ENCODE data around the gene PDZRN4.
A peak's percentile ranks its signal among the peaks of the same experiment; 100 is the strongest.
"Not testable (repeated sequence)": the region's sequence is repeated elsewhere in the genome, so short reads cannot be mapped to it uniquely, and the experiment has no call there.

The PDZRN4 gene

DNA sequence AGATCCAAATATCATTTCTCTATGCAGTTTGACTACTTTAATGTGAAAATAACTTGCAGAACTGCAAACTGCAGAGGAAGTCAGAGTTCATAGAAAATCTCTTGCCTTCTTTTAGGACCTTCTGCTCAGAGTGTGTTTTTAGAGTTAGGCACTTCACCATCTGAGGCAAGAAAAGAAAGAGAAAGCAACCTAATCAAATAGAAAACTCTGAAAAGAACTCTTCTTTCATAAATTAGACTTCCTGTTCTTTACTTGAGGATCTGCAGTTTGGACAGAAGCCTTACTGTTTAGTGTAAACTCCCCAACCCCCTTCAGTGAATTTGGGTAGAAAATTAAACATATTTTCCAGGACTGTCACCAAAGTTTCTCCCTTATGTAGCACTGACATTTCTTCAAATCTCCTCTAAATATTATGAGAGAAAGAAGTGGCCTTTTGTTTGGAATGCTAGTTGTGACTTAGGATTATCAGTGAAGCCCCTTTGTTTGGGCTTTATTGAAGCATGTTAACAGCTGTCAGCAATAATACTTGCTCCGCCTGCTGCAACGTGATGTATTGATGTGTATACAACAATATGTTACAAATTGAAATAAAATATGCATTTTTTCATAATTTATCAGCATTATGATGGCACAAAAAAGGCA, 99.5 kb downstream of the PDZRN4 start:
- peak; percentile 55 for DNase-seq

DNA sequence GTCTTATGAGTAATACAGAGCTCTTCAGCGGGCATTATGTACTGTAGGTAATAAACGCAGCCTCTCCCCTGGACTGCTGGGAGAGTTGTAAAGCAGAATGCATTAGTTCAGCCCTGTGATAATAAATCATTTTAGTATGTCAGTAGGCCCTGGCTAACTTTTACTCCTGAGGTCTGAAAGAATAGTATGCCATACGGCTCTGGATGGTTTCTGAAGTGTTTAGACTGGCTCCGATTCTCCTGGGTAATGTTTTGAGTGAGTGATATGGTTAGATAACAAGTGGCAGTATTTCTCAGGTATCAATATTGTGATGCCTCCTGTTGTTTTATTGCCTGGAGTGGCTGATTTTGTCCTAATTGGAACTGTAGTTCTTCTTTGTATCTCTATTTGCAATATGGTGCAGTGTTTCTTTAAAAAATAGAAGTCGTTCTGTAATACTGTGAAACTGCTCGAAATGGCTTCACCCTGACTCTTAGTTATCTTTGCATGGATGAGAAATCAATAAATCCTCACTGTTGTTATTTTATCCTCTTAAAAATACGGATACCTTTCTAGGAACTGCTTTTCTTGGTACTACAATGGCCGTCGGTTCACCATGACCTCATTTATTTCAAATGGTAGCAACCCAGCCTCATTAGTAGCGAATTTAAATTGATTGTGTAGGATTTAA, 100.2 kb downstream of the PDZRN4 start:
- peak; percentile 55 for DNase-seq

DNA sequence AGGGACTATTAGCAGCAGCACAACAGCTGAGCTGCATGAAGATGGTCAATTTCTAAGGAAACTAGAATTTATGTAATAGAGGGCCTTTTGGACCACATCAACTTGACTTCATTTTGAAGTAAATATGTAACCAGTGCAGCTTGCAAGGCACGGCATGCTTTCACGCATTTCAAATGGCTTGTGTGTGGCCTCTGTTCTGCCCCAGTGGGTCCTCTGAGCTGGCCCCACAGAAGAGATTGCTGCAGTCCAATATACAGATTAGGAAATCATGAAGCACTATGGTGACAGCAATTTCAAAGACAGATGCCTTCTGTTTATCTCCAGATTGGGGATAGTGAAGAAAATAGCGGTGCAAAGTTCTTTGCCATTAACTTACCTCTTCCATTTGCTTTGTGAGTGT, 101.4 kb downstream of the PDZRN4 start:
- peak; percentile 22 for DNase-seq

DNA sequence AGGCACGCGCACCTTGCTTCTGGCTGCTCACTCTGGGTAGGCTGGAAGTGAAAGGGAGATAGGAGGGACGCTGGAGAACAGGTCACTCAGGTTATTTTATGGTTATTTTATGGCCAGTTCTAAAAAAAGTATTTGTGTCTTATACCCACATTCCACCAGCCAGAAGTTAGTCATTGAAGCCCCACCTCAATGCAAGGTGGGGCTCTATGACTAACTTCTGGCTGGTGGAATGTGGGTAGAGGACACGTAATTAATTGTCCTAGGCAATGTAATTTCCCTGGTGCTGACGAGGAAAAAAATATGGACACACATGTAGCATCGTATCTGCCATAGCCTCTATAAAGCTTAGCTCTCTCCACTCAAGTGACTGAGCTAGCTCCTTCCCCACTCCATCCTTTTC, 104.9 kb downstream of the PDZRN4 start:
- DNase-seq: no peak

DNA sequence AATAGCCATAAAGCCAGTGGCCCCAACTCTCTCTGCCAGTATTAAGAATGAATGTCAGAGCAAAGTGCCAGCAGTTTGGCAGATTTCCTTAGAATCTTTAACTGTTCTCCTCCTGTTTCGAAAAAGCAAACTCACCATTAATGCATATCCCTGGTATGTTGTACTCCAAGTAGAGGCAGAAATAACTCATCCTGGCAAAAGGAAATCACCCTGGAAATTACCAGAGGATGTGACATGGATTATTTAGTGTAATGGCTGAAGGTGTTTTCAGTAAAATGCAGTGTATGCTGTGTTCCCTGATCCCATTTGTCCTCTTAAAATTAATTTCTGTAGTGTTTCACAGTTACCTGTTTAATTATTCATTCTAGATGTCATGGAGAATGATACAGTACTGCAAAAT, 105.3 kb downstream of the PDZRN4 start:
- no peak for DNase-seq

DNA sequence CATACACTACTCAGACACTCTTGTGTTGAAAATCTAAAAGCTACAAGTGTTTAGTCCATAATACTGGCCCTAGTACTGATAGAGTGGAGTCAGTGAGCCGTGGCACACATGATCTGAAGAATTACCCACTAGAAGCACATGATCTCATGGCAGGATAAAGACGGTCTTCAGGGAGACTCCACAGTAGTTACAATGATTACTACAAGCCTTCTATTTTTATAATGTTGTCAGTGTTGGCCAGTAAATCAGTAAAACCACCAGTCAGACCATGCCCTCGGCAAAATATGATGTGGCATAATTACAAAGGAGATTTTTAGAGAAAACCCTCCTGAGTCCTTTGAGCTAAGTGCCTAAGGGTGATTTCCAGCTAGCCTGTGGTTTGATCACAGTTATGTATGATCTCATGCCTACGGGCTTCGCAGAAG, 114.9 kb downstream of the PDZRN4 start:
- DNase-seq: no peak

DNA sequence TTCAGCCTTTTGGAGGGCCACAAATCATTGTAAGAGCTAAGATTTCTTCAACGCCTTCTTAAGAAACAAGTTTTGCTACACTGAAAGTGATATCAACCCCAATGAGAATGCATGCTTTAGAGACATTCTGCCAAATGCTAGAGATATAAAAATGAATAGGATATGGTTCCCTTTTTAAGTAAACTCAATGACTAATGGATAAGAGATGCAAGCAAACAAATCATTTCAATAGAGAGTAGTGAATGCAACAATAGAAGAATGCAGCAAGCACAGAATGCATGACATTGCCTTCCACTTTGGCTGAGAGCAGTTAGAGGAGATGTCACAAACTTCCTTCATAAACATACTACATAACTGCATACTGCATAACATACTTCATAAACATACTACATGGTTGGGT, 116.4 kb downstream of the PDZRN4 start:
- no peak for DNase-seq

DNA sequence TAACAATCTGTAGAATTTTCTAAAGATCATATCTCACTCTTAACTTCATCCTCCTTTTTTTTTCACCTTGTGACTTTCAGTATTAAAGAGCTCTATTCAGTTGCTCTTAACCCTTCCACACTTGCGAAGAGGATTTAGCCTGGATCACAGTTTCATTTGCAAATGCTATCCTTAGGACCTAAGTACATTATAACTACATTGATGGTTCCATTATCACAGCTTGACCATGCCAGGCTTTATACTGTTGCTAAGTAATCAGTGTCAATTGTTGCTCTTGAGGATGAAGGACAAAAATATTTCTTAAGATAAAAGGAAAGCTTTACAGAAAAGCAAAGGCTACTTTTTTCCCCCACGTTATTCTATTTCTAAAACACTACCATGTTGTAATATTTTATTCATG, 122.2 kb downstream of the PDZRN4 start:
- peak; percentile 71 for DNase-seq

DNA sequence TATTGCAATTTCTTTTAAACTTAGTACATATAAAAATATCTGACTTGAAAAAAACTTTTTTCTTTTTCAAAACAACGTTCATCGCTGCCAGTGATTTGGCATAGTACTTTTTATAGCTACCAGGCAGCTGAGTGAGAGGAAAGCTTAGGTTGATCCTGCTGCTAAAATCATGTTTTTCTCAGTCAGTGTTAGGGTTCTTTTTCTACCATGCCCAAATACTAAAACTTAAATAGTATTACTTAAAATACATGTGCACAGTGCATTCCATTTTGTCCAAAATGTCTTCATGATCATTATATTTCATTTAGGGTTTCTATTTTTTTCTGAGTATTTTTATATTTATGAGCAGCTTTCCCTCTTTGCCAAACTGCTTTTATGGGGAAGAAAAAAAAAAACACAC, 123.8 kb downstream of the PDZRN4 start:
- no peak for DNase-seq

DNA sequence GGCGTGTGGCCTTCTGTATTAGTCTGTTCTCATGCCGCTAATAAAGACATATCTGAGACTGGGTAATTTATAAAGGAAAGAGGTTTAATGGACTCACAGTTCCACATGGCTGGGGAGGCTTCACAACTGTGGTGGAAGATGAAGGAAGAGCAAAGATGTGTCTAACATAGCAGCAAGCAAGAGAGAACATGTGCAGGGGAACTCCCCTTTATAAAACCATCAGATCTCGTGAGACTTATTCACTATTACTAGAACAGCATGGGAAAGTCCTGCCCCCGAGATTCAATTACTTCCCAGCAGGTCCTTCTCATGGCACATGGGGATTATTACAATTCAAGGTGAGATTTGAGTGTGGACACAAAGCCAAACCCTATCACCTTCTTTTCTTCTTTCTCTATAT, 124.3 kb downstream of the PDZRN4 start:
- DNase-seq: not testable (repeated sequence)

DNA sequence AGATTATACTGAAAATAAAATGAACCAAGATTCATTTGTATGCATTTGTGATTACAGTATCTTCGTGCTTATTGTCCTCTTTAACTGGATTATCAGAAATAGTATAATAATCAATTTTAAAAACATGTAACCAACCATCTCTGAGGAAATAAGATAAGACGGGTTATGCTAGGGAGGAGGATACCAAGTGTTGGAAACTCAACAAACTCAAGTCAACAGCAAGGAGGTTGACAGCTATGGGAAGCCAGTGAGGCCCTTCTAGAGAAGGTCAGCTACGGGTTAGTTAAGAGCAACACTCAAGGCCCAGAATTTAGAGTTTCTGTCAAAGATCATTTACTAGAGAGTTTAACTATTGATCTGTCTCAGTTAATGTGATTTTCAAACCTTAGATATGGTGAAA, 137.2 kb downstream of the PDZRN4 start:
- DNase-seq: no peak

DNA sequence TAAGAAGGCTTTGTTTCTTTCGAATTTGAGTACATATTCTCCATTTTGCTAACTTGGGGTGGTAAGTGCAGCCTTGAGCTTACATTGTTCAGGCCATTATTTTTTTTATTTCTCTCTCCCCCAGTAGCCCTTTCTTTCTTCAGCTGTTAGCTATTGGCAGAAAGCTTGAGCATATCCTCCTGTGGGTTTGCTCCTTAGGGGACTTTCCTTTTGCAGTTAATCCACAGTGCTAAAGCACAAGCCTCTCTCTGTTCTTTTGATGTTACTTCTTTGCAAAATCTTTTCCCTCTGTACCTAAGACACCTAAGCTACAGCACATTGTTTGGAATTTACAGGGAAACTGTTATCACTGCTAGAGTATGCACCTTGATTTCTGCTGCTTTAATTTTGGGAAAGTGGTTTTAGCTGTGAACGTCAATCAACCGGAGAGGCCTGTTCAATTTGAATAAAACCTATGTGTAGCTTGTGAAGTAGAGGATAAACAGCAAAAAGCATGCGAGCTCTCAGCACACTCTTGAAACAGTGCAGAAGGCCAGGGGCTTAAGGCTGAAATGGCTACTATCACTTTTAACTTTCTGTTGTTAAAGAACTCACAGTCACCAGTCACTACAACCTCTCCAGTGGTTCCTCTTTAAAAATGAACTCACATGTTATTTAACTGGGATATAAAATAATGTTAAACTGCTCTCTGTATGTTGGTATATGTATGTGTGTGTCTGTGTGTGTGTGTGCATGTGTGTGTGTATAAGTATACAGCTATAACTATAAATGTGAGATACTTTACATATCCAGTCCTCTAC, 139.2 kb downstream of the PDZRN4 start:
- DNase-seq: peak; percentile 16

DNA sequence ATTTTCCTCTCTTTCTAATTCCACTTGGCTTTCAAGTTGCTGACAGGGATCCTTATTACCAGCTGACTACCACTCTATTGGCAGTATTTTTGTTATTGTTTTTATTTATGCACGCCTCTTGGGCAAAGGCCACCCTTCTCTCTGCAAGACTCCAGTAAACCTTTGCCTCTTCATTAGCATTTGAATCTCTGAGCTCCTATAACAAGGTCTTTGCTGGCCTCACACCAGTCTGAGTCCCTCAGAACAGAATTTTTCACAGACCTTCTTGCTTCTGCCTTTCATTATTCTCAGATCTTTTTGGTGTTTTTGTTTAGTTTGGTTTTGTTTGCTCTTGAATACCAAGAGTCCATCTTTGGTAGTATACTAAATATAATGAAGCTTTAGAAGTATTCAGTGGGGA, 145.9 kb downstream of the PDZRN4 start:
- no peak for DNase-seq

DNA sequence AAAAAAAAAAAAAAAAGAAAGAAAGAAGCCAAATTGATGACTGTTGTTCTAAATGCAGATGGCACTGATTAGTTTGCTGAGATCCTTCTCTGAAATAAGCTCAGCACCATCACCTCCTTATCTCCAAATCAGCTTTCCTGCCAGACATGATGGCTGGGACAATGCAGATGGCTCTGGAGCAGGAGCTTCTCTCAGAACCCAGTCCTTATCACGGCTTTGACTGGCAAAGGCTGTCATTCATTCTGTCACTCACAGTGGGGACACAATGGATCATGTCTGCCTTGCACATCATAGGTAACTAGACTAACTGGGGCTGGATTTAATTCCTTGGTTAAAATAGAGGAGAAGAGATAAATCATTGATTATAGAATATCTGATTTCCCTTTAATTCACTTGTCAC, 146.3 kb downstream of the PDZRN4 start:
- DNase-seq: peak; percentile 90

DNA sequence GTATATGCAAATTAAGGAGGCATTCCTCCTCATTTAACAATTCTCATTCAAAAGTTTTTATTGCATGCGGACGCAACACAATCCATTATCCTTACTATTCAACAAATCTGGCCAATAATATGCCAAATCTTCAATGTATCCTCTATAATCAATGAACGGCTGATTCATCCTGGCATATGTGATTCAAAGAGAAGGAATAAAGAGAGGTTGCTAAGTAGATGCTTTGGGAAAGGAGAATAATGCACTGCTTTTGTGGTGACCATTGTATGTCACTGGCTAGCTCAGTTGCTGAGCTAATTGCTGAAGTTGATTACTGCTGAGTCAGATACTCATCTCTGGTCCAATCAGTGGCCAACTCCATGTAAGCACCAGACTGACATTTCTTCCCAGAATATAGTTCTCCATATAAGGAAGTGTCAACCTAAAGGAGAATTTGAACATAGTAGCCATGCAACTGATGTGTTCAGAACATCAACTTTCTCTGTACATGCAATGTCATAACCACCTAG, 148.0 kb downstream of the PDZRN4 start:
- no peak for DNase-seq

DNA sequence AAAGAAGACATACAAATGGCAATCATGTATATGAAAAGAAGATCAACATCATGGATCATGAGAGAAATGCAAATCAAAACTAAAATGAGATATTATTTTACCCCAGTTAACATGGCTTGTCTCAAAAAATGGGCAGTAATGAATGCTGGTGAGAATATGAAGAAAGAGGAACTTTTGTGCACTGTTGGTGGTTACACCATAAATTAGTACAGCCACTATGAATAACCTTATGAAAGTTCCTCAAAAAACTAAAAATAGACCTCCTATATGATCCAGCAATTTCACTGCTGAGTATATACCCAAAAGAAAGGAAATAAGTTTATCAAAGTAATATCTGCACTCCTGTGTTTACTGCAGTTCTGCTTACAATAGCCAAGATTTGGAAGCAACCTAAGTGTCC, 151.7 kb downstream of the PDZRN4 start:
- no peak for DNase-seq

DNA sequence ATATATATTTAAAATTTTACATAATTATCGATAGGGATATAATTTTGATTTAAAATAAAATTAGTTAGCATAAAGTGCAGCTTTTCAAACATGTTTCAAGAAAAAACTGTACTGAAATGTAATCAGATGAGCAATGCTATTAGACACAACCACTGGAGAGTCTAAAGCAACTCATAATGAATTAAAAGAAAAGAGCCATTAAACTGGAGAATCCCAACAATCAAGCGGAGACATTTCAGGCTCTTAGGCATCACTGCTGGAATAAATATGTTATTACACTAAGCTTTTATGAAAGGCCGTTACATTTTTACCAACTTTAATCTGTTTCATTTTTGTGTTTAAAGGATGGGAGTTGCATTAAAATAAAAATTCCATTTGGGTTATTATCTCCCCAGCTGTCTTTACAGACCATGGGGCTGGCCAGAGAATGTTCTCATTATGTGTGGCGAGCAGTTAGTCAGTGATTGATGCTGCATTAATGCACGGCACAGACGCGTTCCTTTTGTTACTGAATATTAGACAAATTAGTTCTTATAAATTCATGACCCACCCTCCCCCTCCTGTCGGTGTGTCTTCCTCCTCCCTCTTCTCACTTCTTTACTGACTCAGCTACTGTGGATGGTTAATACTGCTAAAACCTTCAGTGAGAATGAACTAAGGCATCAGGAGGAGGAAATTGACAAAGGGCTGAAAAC, 156.8 kb downstream of the PDZRN4 start:
- no peak for DNase-seq

DNA sequence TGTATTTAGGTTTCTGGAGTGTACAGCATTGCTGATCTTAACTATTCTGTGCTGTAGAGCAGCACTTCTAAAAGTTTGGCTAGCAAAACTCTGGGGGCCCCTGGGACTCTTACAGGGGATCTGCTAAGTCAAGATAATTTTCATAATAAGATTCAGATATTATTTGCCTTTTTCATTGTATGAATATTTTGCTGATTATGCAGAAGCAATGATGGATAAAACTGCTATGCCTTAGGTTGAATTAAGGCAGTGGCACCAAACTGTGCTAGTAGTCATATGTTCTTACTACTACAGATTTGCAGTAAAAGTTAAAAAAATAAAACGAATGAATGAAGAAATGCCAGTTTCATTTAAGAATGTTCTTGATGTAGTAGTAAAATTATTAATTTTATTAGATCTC, 160.1 kb downstream of the PDZRN4 start:
- no peak for DNase-seq

DNA sequence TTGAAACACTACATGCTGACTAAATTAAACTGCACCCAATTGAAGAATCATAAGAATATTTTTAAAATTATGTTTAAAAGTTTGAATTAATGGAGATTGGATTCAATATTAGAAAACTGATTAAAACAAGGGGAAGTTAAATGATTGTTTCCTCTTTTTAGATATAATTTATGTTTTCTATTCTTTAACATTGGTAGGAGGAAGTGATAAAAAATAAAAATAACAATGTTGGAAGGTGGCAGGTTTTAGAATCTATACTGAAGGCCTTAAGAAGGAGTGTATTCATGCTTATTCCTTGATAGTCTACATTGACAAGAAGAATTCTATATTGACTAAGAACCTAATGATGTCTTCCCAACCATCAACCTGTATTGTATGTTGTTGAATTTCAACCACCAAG, 168.1 kb downstream of the PDZRN4 start:
- no peak for DNase-seq

DNA sequence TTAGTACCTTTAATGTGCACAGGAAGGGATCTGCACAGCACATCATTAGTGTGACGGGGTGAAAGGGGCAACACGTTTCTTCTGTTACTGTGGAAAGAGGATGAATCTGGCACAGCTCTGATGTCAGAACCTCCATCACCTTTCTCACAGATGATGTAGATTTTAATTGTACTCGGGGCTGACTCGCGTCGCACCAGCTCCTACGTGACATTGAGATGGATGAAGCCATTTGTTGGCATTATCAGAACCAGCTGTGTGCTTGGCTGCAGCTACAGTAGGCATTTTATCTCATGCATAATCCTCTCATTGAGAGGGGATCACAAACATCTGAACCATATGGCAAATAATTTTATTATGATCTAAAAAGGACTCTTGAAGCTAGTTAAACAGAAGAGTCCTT, 173.6 kb downstream of the PDZRN4 start:
- DNase-seq: peak; percentile 93

DNA sequence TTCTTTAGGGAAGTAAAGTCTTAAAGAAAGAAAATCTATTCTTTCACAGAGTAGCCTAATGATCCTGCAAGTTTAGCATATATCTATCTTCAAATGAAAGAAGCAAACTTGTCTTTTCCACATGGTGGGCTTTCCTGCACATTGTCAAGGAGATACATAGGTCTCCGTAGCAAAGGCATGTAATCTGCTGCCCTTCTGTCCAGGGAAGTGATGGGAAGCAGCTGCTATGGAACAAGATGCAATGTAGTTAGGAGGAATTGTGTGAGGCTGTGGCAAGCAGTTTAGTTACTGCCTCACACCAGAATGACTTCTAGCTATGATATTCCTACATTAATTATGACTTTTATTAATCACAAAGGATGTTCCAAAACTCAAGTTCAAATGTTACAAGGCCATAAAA, 174.4 kb downstream of the PDZRN4 start:
- no peak for DNase-seq

DNA sequence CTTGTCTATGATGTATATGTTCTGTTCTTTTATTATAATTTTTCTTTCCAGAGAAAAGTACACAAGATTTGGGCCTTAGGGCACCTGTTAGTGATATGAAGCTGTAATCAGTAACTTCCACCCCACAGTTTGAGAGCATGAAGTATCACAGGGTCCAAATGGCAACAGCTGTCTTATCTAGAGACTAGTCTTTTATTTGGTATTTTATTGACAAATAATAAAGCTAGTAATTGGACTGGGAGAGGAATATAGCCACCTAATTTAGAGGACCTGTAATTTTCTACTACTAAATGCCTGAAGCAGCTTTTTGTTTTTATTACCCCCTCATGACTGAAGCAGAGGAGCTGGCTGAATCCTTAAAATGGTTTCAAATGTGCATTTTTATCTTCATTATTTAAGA, 174.8 kb downstream of the PDZRN4 start:
- DNase-seq: no peak

DNA sequence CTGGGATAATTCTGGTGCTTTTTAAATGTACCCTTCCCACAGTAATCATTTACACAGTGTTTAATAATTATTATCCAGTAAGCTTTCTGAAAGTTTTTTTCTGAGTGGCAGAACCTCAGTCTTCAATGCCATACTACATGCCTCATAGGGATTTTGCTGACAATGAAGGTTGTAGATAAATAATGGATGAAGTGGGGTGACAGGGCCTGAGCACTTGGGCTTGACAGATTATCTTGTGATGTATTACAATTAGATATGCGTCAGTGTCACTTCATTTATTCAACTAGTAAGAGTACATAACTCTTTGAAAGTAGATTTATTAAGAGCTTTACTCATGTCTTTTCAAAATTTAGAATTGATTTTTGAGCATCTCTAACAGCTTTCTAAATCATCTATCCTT, 176.1 kb downstream of the PDZRN4 start:
- DNase-seq: no peak

Data from NCI-H82 (cell line).